H9 (cell line): ENCODE measurements around the gene C1orf226. TPM values are rescaled to one million over a fixed set of nuclear protein-coding genes. Genes with fewer than 3 reads are reported as not detected.

ENCODE experiments used
- DNase-seq: peaks from one replicate; pipeline ENCODE4 v3.0.0-alpha.2; 2017
- H2AFZ ChIP-seq: one replicate; pipeline ENCODE4 v1.6.1; 2013; ENCODE audit warnings: mild to moderate bottlenecking, low read length, control low read depth, moderate library complexity
- H2AK5ac ChIP-seq: 2 replicates; pipeline ENCODE4 v1.6.1; 2013; ENCODE audit warnings: low read length, control low read depth, mixed read lengths; ENCODE audit not compliant: insufficient read length
- H2BK120ac ChIP-seq: one replicate; pipeline ENCODE4 v1.6.1; 2013; ENCODE audit warnings: low read depth, mild to moderate bottlenecking, low read length, control low read depth, inconsistent platforms; ENCODE audit not compliant: poor library complexity, severe bottlenecking
- H2BK12ac ChIP-seq: 2 replicates; pipeline ENCODE4 v1.6.1; 2013; ENCODE audit warnings: low read length, control low read depth, mixed read lengths, low read depth; ENCODE audit not compliant: insufficient read length
- H2BK15ac ChIP-seq: 2 replicates; pipeline ENCODE4 v1.6.1; 2013; ENCODE audit warnings: low read depth, low read length, control low read depth
- H2BK20ac ChIP-seq: one replicate; pipeline ENCODE4 v1.6.1; 2013; ENCODE audit warnings: low read depth, mild to moderate bottlenecking, low read length, control low read depth, inconsistent platforms; ENCODE audit not compliant: poor library complexity, severe bottlenecking
- H2BK5ac ChIP-seq: 2 replicates; pipeline ENCODE4 v1.6.1; 2013; ENCODE audit warnings: low read length, control low read depth, mixed read lengths; ENCODE audit not compliant: insufficient read length
- H3K14ac ChIP-seq: 2 replicates; pipeline ENCODE4 v1.6.1; 2013; ENCODE audit warnings: low read length, control low read depth; ENCODE audit not compliant: insufficient read depth
- H3K18ac ChIP-seq: 2 replicates; pipeline ENCODE4 v1.6.1; 2013; ENCODE audit warnings: low read depth, mild to moderate bottlenecking, mixed read lengths, low read length, control low read depth; ENCODE audit not compliant: insufficient read length
- H3K23ac ChIP-seq: 2 replicates; pipeline ENCODE4 v1.6.1; 2013; ENCODE audit warnings: low read length, control low read depth, mixed read lengths, low read depth; ENCODE audit not compliant: insufficient read length
- H3K23me2 ChIP-seq: 2 replicates; pipeline ENCODE4 v1.6.1; 2013; ENCODE audit warnings: low read depth, mild to moderate bottlenecking, mixed read lengths, low read length, control low read depth; ENCODE audit not compliant: insufficient read length, poor library complexity, severe bottlenecking
- H3K27ac ChIP-seq: 2 replicates; pipeline ENCODE4 v1.5.1; 2013; ENCODE audit warnings: low read length, control low read depth, mixed read lengths, low read depth; ENCODE audit not compliant: insufficient read length
- H3K27me3 ChIP-seq: 2 replicates; pipeline ENCODE4 v1.6.1; 2013; ENCODE audit warnings: low read length, control low read depth, inconsistent platforms; ENCODE audit not compliant: insufficient read depth
- H3K4ac ChIP-seq: 2 replicates; pipeline ENCODE4 v1.6.1; 2013; ENCODE audit warnings: low read depth, mild to moderate bottlenecking, control low read depth, inconsistent platforms, low read length, moderate library complexity
- H3K4me1 ChIP-seq: 2 replicates; pipeline ENCODE4 v1.6.1; 2013; ENCODE audit warnings: low read length, control low read depth, inconsistent platforms; ENCODE audit not compliant: insufficient read depth
- H3K4me2 ChIP-seq: 2 replicates; pipeline ENCODE4 v1.6.1; 2013; ENCODE audit warnings: low read length, control low read depth, mixed read lengths; ENCODE audit not compliant: insufficient read length, insufficient read depth
- H3K56ac ChIP-seq: 2 replicates; pipeline ENCODE4 v1.6.1; 2013; ENCODE audit warnings: low read depth, mild to moderate bottlenecking, mixed read lengths, low read length, control low read depth; ENCODE audit not compliant: insufficient read length
- H3K79me1 ChIP-seq: 2 replicates; pipeline ENCODE4 v1.6.1; 2013; ENCODE audit warnings: low read depth, mild to moderate bottlenecking, moderate library complexity, low read length, control low read depth, inconsistent platforms; ENCODE audit not compliant: insufficient read depth, poor library complexity, severe bottlenecking
- H3K79me2 ChIP-seq: 2 replicates; pipeline ENCODE4 v1.6.1; 2013; ENCODE audit warnings: low read length, control low read depth, inconsistent platforms; ENCODE audit not compliant: insufficient read depth
- H3K9ac ChIP-seq: 2 replicates; pipeline ENCODE4 v1.6.1; 2013; ENCODE audit warnings: low read length, control low read depth, mixed read lengths; ENCODE audit not compliant: insufficient read length; ENCODE audit errors: extremely low read depth
- H3K9me3 ChIP-seq: one replicate; pipeline ENCODE4 v1.6.1; 2013; ENCODE audit warnings: low read depth, low read length, inconsistent platforms; ENCODE audit not compliant: control insufficient read depth
- H3T11ph ChIP-seq: one replicate; pipeline ENCODE4 v1.6.1; 2013; ENCODE audit warnings: mild to moderate bottlenecking, low read length, control low read depth, inconsistent platforms
- H4K20me1 ChIP-seq: one replicate; pipeline ENCODE4 v1.6.1; 2013; ENCODE audit not compliant: control insufficient read depth, insufficient read length, insufficient read depth
- H4K5ac ChIP-seq: 2 replicates; pipeline ENCODE4 v1.6.1; 2013; ENCODE audit warnings: low read depth, mild to moderate bottlenecking, mixed read lengths, low read length, control low read depth; ENCODE audit not compliant: insufficient read length
- H4K8ac ChIP-seq: replicated peaks from 2 replicates; pipeline ENCODE4 v1.6.1; 2013; ENCODE audit warnings: low read length, control low read depth, mixed read lengths, low read depth; ENCODE audit not compliant: insufficient read length
- H4K91ac ChIP-seq: 2 replicates; pipeline ENCODE4 v1.6.1; 2013; ENCODE audit warnings: low read depth, mild to moderate bottlenecking, moderate library complexity, mixed read lengths, low read length, control low read depth; ENCODE audit not compliant: insufficient read length
- H3K27ac Mint-ChIP-seq, 3 experiments: 2 replicates in 2 of 3; 3 replicates in 1 of 3; pipeline ENCODE4 v1.8.0; 2020 to 2021; ENCODE audit warnings: mixed read lengths in 3 of 3, mild to moderate bottlenecking in 1 of 3, moderate library complexity in 1 of 3
- H3K27me3 Mint-ChIP-seq: 2 replicates; pipeline ENCODE4 v1.8.0; 2021; ENCODE audit warnings: low read depth, mild to moderate bottlenecking, moderate library complexity, mixed read lengths
- H3K36me3 Mint-ChIP-seq, 3 experiments: 2 replicates in 2 of 3; 3 replicates in 1 of 3; pipeline ENCODE4 v1.8.0; 2020 to 2021; ENCODE audit warnings: low read depth in 3 of 3, mixed read lengths in 3 of 3; ENCODE audit not compliant: insufficient read depth in 1 of 3
- H3K4me1 Mint-ChIP-seq, 2 experiments: 2 replicates each; pipeline ENCODE4 v1.8.0; 2020; ENCODE audit warnings: mixed read lengths in 2 of 2
- H3K4me3 Mint-ChIP-seq, 2 experiments: 2 replicates in 1 of 2; 3 replicates in 1 of 2; pipeline ENCODE4 v1.8.0; 2020 to 2021; ENCODE audit warnings: mild to moderate bottlenecking in 2 of 2, mixed read lengths in 2 of 2, moderate library complexity in 1 of 2
- H3K9me3 Mint-ChIP-seq, 2 experiments: 2 replicates in 1 of 2; 3 replicates in 1 of 2; pipeline ENCODE4 v1.8.0; 2020; ENCODE audit warnings: mild to moderate bottlenecking in 2 of 2, mixed read lengths in 2 of 2, moderate library complexity in 1 of 2
- CTCF ChIP-seq: fragments of 200-600 bp; sonication (generic); conservative IDR thresholded peaks from 3 replicates; pipeline ENCODE4 v1.8.0; 2021; ENCODE audit warnings: antibody characterized with exemption, mild to moderate bottlenecking
- WGBS: extraction: QIAGEN DNeasy Blood & Tissue Kit; methylation state at CpG from one replicate; pipeline ENCODE4 v1.1.7; 2013; ENCODE audit warnings: missing lambda C conversion rate, low lambda C conversion rate, mixed read lengths; ENCODE audit not compliant: insufficient read length; ENCODE audit errors: extremely low coverage; 5-methylcytosine and 5-hydroxymethylcytosine counted together
- total RNA-seq: library from RNA; stranded (reverse); gene quantifications from 2 replicates; pipeline ENCODE4 v1.2.1, GENCODE V29; 2021

Gene C1orf226
- total RNA-seq, 1 experiment from 2014 or later, result 11.5 TPM

GRCh38 chr1:162381941-162382750, 618 bp downstream of the C1orf226 start:
- no peak overlapping the region for H2BK120ac ChIP-seq
- no peak for TF ChIP-seq CTCF
- H4K20me1 ChIP-seq, result no peaks in the 10 kb centered on the region
- no peak overlapping the region for H3K27ac ChIP-seq
- H3K14ac ChIP-seq, result no peak overlapping the region
- no peak overlapping the region for H3K4me3 Mint-ChIP-seq
- no peaks in the 10 kb centered on the region for H3K4me1 ChIP-seq
- H3K79me1 ChIP-seq, result no peaks in the 10 kb centered on the region
- H3K4me2 ChIP-seq, result no peak overlapping the region
- no peak overlapping the region for H2BK12ac ChIP-seq
- no peak overlapping the region for H4K8ac ChIP-seq
- H2AFZ ChIP-seq, result no peak overlapping the region
- H2BK15ac ChIP-seq, result no peak overlapping the region
- no peaks in the 10 kb centered on the region for H3K23me2 ChIP-seq
- H3K9me3 Mint-ChIP-seq, result no peaks in the 10 kb centered on the region
- WGBS, result no CpG with 5 or more reads among the region's 13 CpGs
- H3K27ac Mint-ChIP-seq, result no peak overlapping the region
- DNase-seq, result no peak
- no peak overlapping the region for H3T11ph ChIP-seq
- H3K79me2 ChIP-seq, result no peaks in the 10 kb centered on the region
- no peak overlapping the region for H2BK20ac ChIP-seq
- no peak overlapping the region for H3K23ac ChIP-seq
- no peak overlapping the region for H4K5ac ChIP-seq
- no peaks in the 10 kb centered on the region; the same call in 1 of the 2 replicates for H3K27me3 Mint-ChIP-seq
- H3K36me3 Mint-ChIP-seq, result peaks cover 8 to 23% (median 18%) of the 10 kb centered on the region in 3 experiments; a peak in 6 of 7 replicates
- no peaks in the 10 kb centered on the region for H3K27me3 ChIP-seq
- H3K9ac ChIP-seq, result no peak overlapping the region
- H3K4ac ChIP-seq, result no peak overlapping the region
- no peak overlapping the region for H3K56ac ChIP-seq
- no peak overlapping the region for H2BK5ac ChIP-seq
- no peak overlapping the region for H3K18ac ChIP-seq
- H3K9me3 ChIP-seq, result no peaks in the 10 kb centered on the region
- H3K4me1 Mint-ChIP-seq, result peaks cover 9 to 13% of the 10 kb centered on the region in 2 experiments
- H4K91ac ChIP-seq, result no peak overlapping the region
- no peak overlapping the region for H2AK5ac ChIP-seq
